ENCODE results near the gene ZDHHC11B. TPM values are rescaled to one million over a fixed set of nuclear protein-coding genes. Genes with fewer than 3 reads are reported as not detected.

Gene ZDHHC11B
- total RNA-seq, 1 experiment from 2014 or later = 0.40 TPM

GRCh38 chr5:669842-670395 lies 114.6 kb downstream of the ZDHHC11B start:
- peaks cover 29% of the 10 kb centered on the region for H3K4me1 ChIP-seq (ENCODE audit: insufficient read depth, low read length)
- no TSS peak for BruUV-seq (replicated peaks)
- H3F3A ChIP-seq (ENCODE audit: low read length, unreplicated experiment) = no peaks in the 10 kb centered on the region
- H3K27me3 ChIP-seq (ENCODE audit: low read length) = no peaks in the 10 kb centered on the region
- CTCF ChIA-PET = no interaction called here
- no peaks in the 10 kb centered on the region for H4K20me1 ChIP-seq (ENCODE audit: low read length)
- DNase-seq (no peak), ATAC-seq (no peak)
- H3K36me3 ChIP-seq (ENCODE audit: low read depth, low read length) = peaks cover 8% of the 10 kb centered on the region; the same call in 1 of the 2 replicates
- intact Hi-C loops (cut with micrococcal nuclease) = loop anchor here (2.0 to 5.0 kb wide), 3 partner anchors 152 to 233 kb away; partner anchors contain the start of gene ZDHHC11
- H3K9ac ChIP-seq (ENCODE audit: low read length) = no peak overlapping the region
- H3K27ac ChIP-seq (ENCODE audit: low read length) = no peak overlapping the region
- H3K79me2 ChIP-seq (ENCODE audit: low read length) = no peaks in the 10 kb centered on the region
- POLR2A ChIA-PET (ENCODE audit: unreplicated experiment) = no interaction called here
- no peak overlapping the region for H3K4me3 ChIP-seq (ENCODE audit: low read length)
- TF ChIP-seq EZH2 (IDR thresholded peaks at IDR 0.05; ENCODE audit: low read length, unreplicated experiment) = no peak
- TF ChIP-seq EZH2phosphoT487 (IDR thresholded peaks at IDR 0.05; ENCODE audit: borderline replicate concordance, low read length) = no peak
- no peak for TF ChIP-seq CTCF (conservative IDR thresholded peaks at IDR 0.05; ENCODE audit: low read depth, low read length)
- H3K4me2 ChIP-seq (ENCODE audit: low read length) = no peak overlapping the region
- no peak overlapping the region for H2AFZ ChIP-seq (ENCODE audit: low read length)
- no peaks in the 10 kb centered on the region for H3K9me3 ChIP-seq (ENCODE audit: low read length)
- no peaks in the 10 kb centered on the region for H3K9me2 ChIP-seq (replicated peaks; ENCODE audit: low read length)

GRCh38 chr5:669111-669841 lies 115.3 kb downstream of the ZDHHC11B start:
- BruUV-seq (replicated peaks) = no TSS peak
- no peaks in the 10 kb centered on the region for H3K27me3 ChIP-seq (ENCODE audit: low read length)
- no peaks in the 10 kb centered on the region for H3K79me2 ChIP-seq (ENCODE audit: low read length)
- peaks cover 14% of the 10 kb centered on the region; the same call in 1 of the 2 replicates for H3K36me3 ChIP-seq (ENCODE audit: low read depth, low read length)
- H3K9me3 ChIP-seq (ENCODE audit: low read length) = no peaks in the 10 kb centered on the region
- H3F3A ChIP-seq (ENCODE audit: low read length, unreplicated experiment) = no peaks in the 10 kb centered on the region
- H3K4me1 ChIP-seq (ENCODE audit: insufficient read depth, low read length) = peaks cover 29% of the 10 kb centered on the region
- POLR2A ChIA-PET (ENCODE audit: unreplicated experiment) = no interaction called here
- ATAC-seq (no peak), DNase-seq (no peak)
- CTCF ChIA-PET = no interaction called here
- H3K27ac ChIP-seq (ENCODE audit: low read length) = no peak overlapping the region
- no peak overlapping the region for H3K4me2 ChIP-seq (ENCODE audit: low read length)
- H2AFZ ChIP-seq (ENCODE audit: low read length) = no peak overlapping the region
- no peak overlapping the region for H3K4me3 ChIP-seq (ENCODE audit: low read length)
- no peaks in the 10 kb centered on the region for H3K9me2 ChIP-seq (replicated peaks; ENCODE audit: low read length)
- intact Hi-C loops (cut with micrococcal nuclease) = no loop called here
- TF ChIP-seq CTCF (conservative IDR thresholded peaks at IDR 0.05; ENCODE audit: low read depth, low read length) (peak; percentile 79), EZH2phosphoT487 (IDR thresholded peaks at IDR 0.05; ENCODE audit: borderline replicate concordance, low read length) (no peak), EZH2 (IDR thresholded peaks at IDR 0.05; ENCODE audit: low read length, unreplicated experiment) (no peak)
- H3K9ac ChIP-seq (ENCODE audit: low read length) = no peak overlapping the region
- H4K20me1 ChIP-seq (ENCODE audit: low read length) = no peaks in the 10 kb centered on the region
